Aorta (tissue), 5 donors: ENCODE data around the gene YIPF5. TPM values are rescaled to one million over a fixed set of nuclear protein-coding genes. Genes with fewer than 3 reads are reported as not detected.

ENCODE experiments used
- ATAC-seq: fragments of 200-7000 bp; cut with Tn5 transposase; one replicate; pipeline ENCODE4 v1.9.1; 2022; ENCODE audit warnings: moderate library complexity; ENCODE audit not compliant: low FRiP score
- DNase-seq, 2 donors: peaks; one replicate each; pipeline ENCODE4 v3.0.0-alpha.2; 2020
- H3K27ac ChIP-seq, 2 donors: one replicate each; pipeline ENCODE4 v1.5.1; 2013; ENCODE audit warnings: low read length in 2 of 2, mild to moderate bottlenecking in 2 of 2, moderate library complexity in 2 of 2, control low read depth in 1 of 2, inconsistent platforms in 1 of 2, low read depth in 1 of 2
- H3K27me3 ChIP-seq, 2 donors: one replicate each; pipeline ENCODE4 v1.6.1; 2013; ENCODE audit warnings: control low read depth in 1 of 2, low read length in 1 of 2, mild to moderate bottlenecking in 1 of 2, moderate library complexity in 1 of 2; ENCODE audit not compliant: insufficient read depth in 2 of 2, control insufficient read depth in 1 of 2
- H3K36me3 ChIP-seq, 2 donors: one replicate each; pipeline ENCODE4 v1.6.1; 2013; ENCODE audit warnings: control low read depth in 1 of 2, low read length in 1 of 2, mild to moderate bottlenecking in 1 of 2; ENCODE audit not compliant: insufficient read depth in 2 of 2, control insufficient read depth in 1 of 2
- H3K4me1 ChIP-seq, 2 donors: one replicate each; pipeline ENCODE4 v1.6.1; 2013; ENCODE audit warnings: low read length in 2 of 2, control low read depth in 1 of 2, mild to moderate bottlenecking in 1 of 2, moderate library complexity in 1 of 2; ENCODE audit not compliant: insufficient read depth in 2 of 2, control insufficient read depth in 1 of 2
- H3K4me3 ChIP-seq, 2 donors: one replicate each; pipeline ENCODE4 v1.5.1; 2013; ENCODE audit warnings: low read length in 2 of 2, control low read depth in 1 of 2, mild to moderate bottlenecking in 1 of 2
- H3K9me3 ChIP-seq: one replicate; pipeline ENCODE4 v1.6.1; 2013; ENCODE audit warnings: mild to moderate bottlenecking, low read length; ENCODE audit not compliant: control insufficient read depth
- WGBS, 2 donors: extraction: QIAGEN DNeasy Blood & Tissue Kit; methylation state at CpG; one replicate each; pipeline ENCODE4 v1.1.7; 2013; 5-methylcytosine and 5-hydroxymethylcytosine counted together
- intact Hi-C, 2 donors: fragments of 100-400 bp; cut with DNase I; formaldehyde crosslinking; loops; one replicate each; pipeline versions ENCODE4 v1.14.2 to v1.15.0; 2022
- polyA plus RNA-seq, 2 donors: library from polyadenylated mRNA; stranded (reverse); fragments of 200-250 nt; gene quantifications; one replicate each; pipeline ENCODE4 v1.2.3, GENCODE V29; 2013
- total RNA-seq, 2 donors: library from RNA; stranded (reverse); fragmentation: NEBNext Ultra II Directional; extraction: Animal tissue kit (Norgen Biotek cat#: 25700); gene quantifications; one replicate each; pipeline ENCODE4 v1.2.1, GENCODE V29; 2021
- donor health status: healthy with polysubstance abuse.
- donor health status: Bipolar disorder and iron deficiency.
- donor health status: DM: no; HTN: no; CAD: no.
- donor health status: DM: no; HTN: no; CAD: no.
- donor health status: DM: yes; HTN: yes; CAD: no.

Gene YIPF5
- total and polyA plus RNA-seq, 4 donors = 19.7 to 48.2 (median 32.0) TPM

DNA sequence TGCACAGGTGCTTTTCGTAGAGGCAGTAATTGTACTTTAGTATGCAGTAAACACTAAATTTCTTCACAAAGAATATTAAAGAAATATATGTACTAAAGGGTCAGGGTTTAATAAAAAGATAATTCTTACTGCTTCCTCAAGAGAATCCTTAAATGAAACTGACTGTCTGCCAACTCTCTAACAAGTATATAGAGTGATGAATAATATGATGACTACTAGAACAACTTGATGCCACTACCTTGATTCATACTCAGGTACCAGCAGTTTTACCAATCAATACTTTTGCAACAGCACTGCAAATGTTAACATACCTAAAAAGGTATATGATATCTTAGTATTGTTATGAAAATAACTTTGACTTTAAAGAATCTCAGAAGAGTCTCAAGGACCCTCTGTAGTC, 3.8 kb downstream of the YIPF5 start:
- no peaks in the 10 kb centered on the region for H3K27me3 ChIP-seq
- intact Hi-C loops = no loop called here
- peaks cover 0 to 5% of the 10 kb centered on the region in 2 donors for H3K4me1 ChIP-seq
- H3K27ac ChIP-seq = no peak overlapping the region
- H3K4me3 ChIP-seq = no peak overlapping the region
- no peaks in the 10 kb centered on the region for H3K9me3 ChIP-seq
- peaks cover 1 to 2% of the 10 kb centered on the region in 2 donors for H3K36me3 ChIP-seq
- ATAC-seq (no peak), DNase-seq (no peak)
- WGBS, 2 donors = 65 to 66% methylated on average over 1 of the region's 1 CpG

DNA sequence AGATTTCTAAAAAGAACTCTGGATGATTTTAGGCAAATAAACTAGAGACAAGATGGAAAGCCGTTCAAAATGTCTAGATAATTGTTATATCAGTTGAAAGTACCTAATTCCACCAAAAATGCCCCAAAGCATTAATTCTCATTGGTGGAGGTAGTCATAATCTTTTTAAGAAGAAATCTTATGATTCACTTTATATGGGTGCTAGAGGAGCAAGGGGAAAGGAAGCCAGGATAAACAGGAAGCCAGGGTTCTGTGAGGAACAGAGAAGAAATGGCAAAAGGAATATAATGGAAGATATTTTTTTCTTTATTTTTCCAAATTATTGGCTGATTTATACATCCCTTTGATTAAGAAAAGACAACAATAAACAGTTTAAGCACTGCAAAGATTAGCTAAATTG, 7.8 kb downstream of the YIPF5 start:
- Histone ChIP-seq H3K9me3 (no peaks in the 10 kb centered on the region), H3K27me3 (no peaks in the 10 kb centered on the region), H3K27ac (no peak overlapping the region), H3K4me3 (no peak overlapping the region), H3K36me3 (peaks cover 2 to 3% of the 10 kb centered on the region in 2 donors), H3K4me1 (no peaks in the 10 kb centered on the region)
- 89 to 92% methylated on average over 1 of the region's 1 CpG for WGBS, 2 donors
- intact Hi-C loops = no loop called here
- no peak for DNase-seq
- ATAC-seq = no peak

DNA sequence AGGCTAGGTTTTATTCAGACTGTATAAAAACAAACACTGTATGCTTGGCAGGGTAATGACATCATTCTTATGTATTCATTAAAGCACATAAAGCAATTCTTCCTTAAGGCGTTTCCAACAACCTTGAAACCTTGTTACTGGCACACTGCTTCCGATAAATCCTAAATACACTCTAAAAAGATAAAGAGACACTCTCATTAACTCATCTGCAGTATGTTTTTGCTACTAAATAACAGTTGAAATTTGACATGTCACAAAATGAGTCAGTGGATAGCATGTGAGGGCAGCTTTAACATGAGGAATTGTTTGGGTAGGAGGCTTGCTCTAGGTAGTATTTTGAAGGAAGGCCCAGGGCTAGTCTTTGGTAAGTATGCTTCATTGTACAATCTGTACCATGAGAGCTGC, 13.7 kb downstream of the YIPF5 start:
- ATAC-seq = no peak
- WGBS, 2 donors = 60 to 63% methylated on average over 2 of the region's 2 CpGs

DNA sequence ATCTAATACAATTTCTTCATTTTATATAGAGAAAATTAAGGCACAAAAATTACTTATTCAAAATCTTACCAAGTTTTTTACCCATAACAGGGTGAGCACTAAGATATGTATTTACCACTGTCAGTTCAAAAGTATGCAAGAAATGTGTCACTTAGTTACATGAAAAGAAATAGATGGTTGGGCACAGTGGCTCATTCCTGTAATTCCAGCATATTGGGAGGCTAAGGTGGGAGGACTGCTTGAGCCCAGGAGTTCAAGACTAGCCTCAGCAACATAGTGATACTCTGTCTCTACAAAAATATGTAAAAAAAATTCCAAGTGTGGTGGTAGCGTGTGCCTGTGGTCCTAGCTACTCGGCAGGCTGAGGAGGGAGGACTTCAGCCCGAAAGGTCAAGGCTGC, 19.4 kb downstream of the YIPF5 start:
- H3K27ac ChIP-seq = no peak overlapping the region
- H3K9me3 ChIP-seq = no peaks in the 10 kb centered on the region
- no peaks in the 10 kb centered on the region for H3K27me3 ChIP-seq
- DNase-seq (no peak), ATAC-seq (no peak)
- no peak overlapping the region for H3K4me3 ChIP-seq
- no peaks in the 10 kb centered on the region for H3K36me3 ChIP-seq
- intact Hi-C loops = no loop called here
- 89 to 90% methylated on average over 3 of the region's 3 CpGs for WGBS, 2 donors
- no peaks in the 10 kb centered on the region for H3K4me1 ChIP-seq

More for the DNA sequence above, 13.7 kb downstream of the YIPF5 start:
- H3K4me1 ChIP-seq = no peaks in the 10 kb centered on the region
- intact Hi-C loops = no loop called here
- peaks cover 0 to 2% of the 10 kb centered on the region in 2 donors for H3K36me3 ChIP-seq
- H3K27me3 ChIP-seq = no peaks in the 10 kb centered on the region
- DNase-seq = no peak
- no peak overlapping the region for H3K27ac ChIP-seq
- no peaks in the 10 kb centered on the region for H3K9me3 ChIP-seq
- H3K4me3 ChIP-seq = no peak overlapping the region

DNA sequence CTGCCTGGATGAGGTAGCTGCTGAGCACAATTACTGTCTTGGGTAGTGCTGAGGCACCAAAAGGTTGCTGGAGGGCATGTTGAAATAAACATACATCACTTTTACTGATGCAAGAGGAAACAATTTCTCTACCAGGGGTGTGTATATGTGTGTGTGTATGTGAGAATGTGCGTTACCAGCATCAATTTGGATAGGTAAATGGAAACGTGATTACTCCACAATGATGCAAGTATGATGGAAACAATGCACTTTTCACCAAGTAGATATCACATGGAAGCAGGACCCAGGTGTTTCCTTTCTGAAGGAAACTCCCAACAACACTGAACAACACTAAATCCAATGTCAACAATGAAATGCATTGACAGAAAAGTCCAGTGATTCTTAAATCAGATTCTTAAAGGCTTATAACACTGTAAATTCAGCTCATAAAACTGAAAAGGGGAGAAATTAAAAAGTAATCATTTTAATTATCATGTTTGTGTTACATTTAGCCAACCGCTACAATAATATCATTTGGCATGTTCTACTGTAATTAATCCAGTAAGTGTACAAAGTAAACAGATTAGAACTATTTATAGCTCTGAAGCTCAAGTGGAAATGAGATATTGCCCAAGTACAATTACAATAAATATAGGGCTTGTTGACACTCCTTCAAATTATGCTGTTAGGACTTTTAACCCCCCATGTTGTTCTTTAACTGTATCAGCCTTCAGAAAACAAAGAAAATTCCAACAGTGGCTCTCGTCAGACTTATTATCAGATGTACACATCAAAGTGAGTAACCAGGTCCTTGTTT, 25.3 kb downstream of the YIPF5 start:
- H3K36me3 ChIP-seq = no peaks in the 10 kb centered on the region
- DNase-seq = no peak
- 72 to 75% methylated on average over 4 of the region's 4 CpGs for WGBS, 2 donors
- H3K27me3 ChIP-seq = no peaks in the 10 kb centered on the region
- no peaks in the 10 kb centered on the region for H3K9me3 ChIP-seq
- no peak overlapping the region for H3K27ac ChIP-seq
- H3K4me3 ChIP-seq = no peak overlapping the region
- intact Hi-C loops = loop anchor here in 1 of 2 donors (10.0 kb wide), 1 partner anchor 1220 kb away; no protein-coding TSS in a partner anchor
- H3K4me1 ChIP-seq = no peaks in the 10 kb centered on the region
- no peak for ATAC-seq

DNA sequence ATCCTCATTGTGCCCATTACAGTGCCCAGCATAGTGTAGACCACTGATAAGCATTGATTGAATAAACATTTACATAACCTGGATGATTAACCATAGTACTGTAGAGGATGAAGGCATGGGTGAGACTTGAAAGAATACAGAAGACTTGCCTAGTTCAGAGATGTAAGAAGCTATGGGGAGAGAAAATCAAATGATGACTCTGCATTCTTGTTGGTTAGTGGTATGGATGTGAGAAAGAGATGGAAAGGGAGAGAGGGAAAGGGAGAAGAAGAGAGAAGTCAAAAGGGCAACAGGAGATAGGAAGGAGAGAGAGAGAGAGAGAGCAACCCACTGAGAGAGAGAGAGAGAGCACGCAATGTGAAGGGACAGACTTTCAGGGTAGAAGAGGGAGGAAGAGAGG, 26.8 kb downstream of the YIPF5 start:
- ATAC-seq (no peak), DNase-seq (no peak)
- Histone ChIP-seq H3K27me3 (no peaks in the 10 kb centered on the region), H3K4me1 (no peaks in the 10 kb centered on the region), H3K9me3 (no peaks in the 10 kb centered on the region), H3K27ac (no peak overlapping the region), H3K36me3 (no peaks in the 10 kb centered on the region), H3K4me3 (no peak overlapping the region)
- intact Hi-C loops = loop anchor here in 1 of 2 donors (10.0 kb wide), 1 partner anchor 1219 kb away; no protein-coding TSS in a partner anchor
- 92 to 94% methylated on average over 1 of the region's 1 CpG for WGBS, 2 donors

DNA sequence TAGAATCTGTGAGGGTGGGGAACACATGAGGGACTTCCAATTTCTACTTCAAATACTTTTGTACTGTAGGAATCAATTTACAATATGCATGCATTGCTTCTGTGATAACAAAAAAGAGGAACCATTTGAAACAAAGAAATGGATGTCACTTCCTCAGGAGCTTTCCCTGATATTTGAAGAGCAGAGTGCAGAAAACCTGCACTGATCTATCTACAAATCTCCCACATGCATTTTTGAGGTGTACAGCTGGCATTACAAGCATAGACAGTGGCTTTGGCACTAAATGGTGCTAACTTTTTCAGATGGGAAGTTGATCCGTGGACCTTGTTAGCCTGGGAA, 27.7 kb downstream of the YIPF5 start:
- Histone ChIP-seq H3K27me3 (no peaks in the 10 kb centered on the region), H3K4me3 (no peak overlapping the region), H3K4me1 (no peaks in the 10 kb centered on the region), H3K36me3 (no peaks in the 10 kb centered on the region), H3K27ac (no peak overlapping the region), H3K9me3 (no peaks in the 10 kb centered on the region)
- intact Hi-C loops = loop anchor here in 1 of 2 donors (10.0 kb wide), 1 partner anchor 1218 kb away; no protein-coding TSS in a partner anchor
- WGBS, 2 donors = 29 to 38% methylated on average over 1 of the region's 1 CpG
- DNase-seq = no peak
- ATAC-seq = no peak

DNA sequence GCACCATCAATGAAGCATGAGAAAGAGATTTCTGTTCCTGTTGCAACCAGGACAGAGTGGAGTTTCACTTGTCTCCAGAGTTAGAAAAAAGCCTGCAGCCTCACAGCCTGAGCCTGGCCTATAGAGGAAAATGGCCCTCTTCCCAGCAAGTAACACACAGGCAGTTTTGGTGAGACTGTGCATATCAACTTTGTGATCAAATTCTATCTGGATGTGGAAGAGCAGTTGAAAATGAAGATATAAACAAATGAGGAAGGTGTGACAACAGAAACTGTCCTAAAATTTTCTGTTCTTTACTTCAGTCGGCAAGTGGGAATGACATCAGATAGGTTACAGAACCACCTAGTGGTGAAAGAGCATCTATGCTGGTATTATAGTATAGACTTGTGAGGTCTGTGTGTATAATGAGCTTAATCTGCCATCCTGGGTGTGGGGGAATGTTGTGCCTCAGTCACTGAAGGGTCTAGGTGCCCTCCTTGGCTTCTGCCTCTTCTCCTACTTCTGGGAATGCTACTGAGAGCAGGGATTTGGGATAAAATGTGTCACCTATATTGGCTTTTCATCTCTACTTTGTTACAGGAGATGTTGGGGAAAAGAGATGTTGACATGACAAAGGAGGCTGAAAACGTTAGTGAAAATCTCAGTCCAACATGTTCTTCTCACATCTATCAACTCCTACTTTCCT, 28.2 kb downstream of the YIPF5 start:
- Histone ChIP-seq H3K36me3 (no peaks in the 10 kb centered on the region), H3K4me1 (no peaks in the 10 kb centered on the region), H3K4me3 (no peak overlapping the region), H3K27me3 (no peaks in the 10 kb centered on the region), H3K27ac (no peak overlapping the region), H3K9me3 (no peaks in the 10 kb centered on the region)
- intact Hi-C loops = loop anchor here in 1 of 2 donors (10.0 kb wide), 1 partner anchor 1217 kb away; no protein-coding TSS in a partner anchor
- DNase-seq (no peak), ATAC-seq (no peak)
- WGBS, 2 donors = 6 to 7% methylated on average over 2 of the region's 2 CpGs
